ENCODE data around the gene SPESP1. TPM values are rescaled to one million over a fixed set of nuclear protein-coding genes. Genes with fewer than 3 reads are reported as not detected.

The SPESP1 gene
- total and polyA plus RNA-seq, 2 donors (not counting 1 experiment from before 2014, with no cell fraction given) = 0.13 to 1.1 TPM

GRCh38 chr15:68896178-68896577 lies 34.1 kb upstream of the SPESP1 start:
- POLR2A ChIA-PET = no interaction called here
- CTCF ChIA-PET = interaction anchor here (1.3 kb wide), 2 partner anchors 29 to 346 kb away, joined by 3 to 4 read pairs; no protein-coding TSS in a partner anchor
- Mint-ChIP-seq H3K4me3 (no peak overlapping the region), H3K27ac (no peak overlapping the region), H3K4me1 (no peaks in the 10 kb centered on the region), H3K27me3 (peaks cover 52% of the 10 kb centered on the region), H3K9me3 (ENCODE audit: insufficient read depth) (no peaks in the 10 kb centered on the region)
- Histone ChIP-seq H3K36me3 (replicated peaks in 1 of 2; ENCODE audit: control extremely low read depth in 1 of 2, control insufficient read depth in 1 of 2, extremely low read depth in 1 of 2, insufficient read depth in 2 of 2, low read length in 1 of 2) (no peaks in the 10 kb centered on the region), H3K9me3 (ENCODE audit: control extremely low read depth in 1 of 3, control insufficient read depth in 2 of 3, insufficient read depth in 1 of 3, low read length in 2 of 3) (no peaks in the 10 kb centered on the region), H2AFZ (ENCODE audit: insufficient read depth, low read depth, low read length, poor library complexity, severe bottlenecking) (no peak overlapping the region), H3K4me2 (replicated peaks; ENCODE audit: low read depth, low read length, poor library complexity, severe bottlenecking) (no peak overlapping the region), H3K4me1 (ENCODE audit: control insufficient read depth in 2 of 2, insufficient read depth in 2 of 2, low read length in 2 of 2) (no peaks in the 10 kb centered on the region), H3K27me3 (replicated peaks in 1 of 4; ENCODE audit: control extremely low read depth in 1 of 4, control insufficient read depth in 3 of 4, insufficient read depth in 4 of 4, low read length in 3 of 4) (no peaks in the 10 kb centered on the region), H3K9ac (ENCODE audit: low read length) (no peak overlapping the region), H3K79me2 (ENCODE audit: control insufficient read depth, insufficient read depth, low read length) (no peaks in the 10 kb centered on the region), H3K4me3 (ENCODE audit: control extremely low read depth in 1 of 5, extremely low read depth in 1 of 5, insufficient read depth in 1 of 5, low read depth in 2 of 5, low read length in 4 of 5) (no peak overlapping the region), H3K27ac (ENCODE audit: low read length in 2 of 2) (no peak overlapping the region), H4K20me1 (ENCODE audit: control insufficient read depth, insufficient read depth, low read length, poor library complexity, severe bottlenecking) (no peaks in the 10 kb centered on the region)
- TF ChIP-seq EZH2 (IDR thresholded peaks at IDR 0.05; ENCODE audit: borderline replicate concordance, insufficient read depth, low read depth, low read length, poor library complexity, severe bottlenecking) (no peak), CTCF (IDR thresholded peaks at IDR 0.05) (no peak)
- intact Hi-C loops (cut with micrococcal nuclease) = no loop called here
- DNase-seq (no peak), ATAC-seq (ENCODE audit: low read depth) (no peak)

GRCh38 chr15:68897016-68897415 lies 33.3 kb upstream of the SPESP1 start:
- no peak overlapping the region for H3K9ac ChIP-seq (ENCODE audit: low read length)
- TF ChIP-seq CTCF (IDR thresholded peaks at IDR 0.05) (no peak), EZH2 (IDR thresholded peaks at IDR 0.05; ENCODE audit: borderline replicate concordance, insufficient read depth, low read depth, low read length, poor library complexity, severe bottlenecking) (no peak)
- intact Hi-C loops (cut with micrococcal nuclease) = no loop called here
- Mint-ChIP-seq H3K4me3 (no peak overlapping the region), H3K9me3 (ENCODE audit: insufficient read depth) (no peaks in the 10 kb centered on the region), H3K4me1 (no peaks in the 10 kb centered on the region), H3K27ac (no peak overlapping the region), H3K27me3 (peaks cover 46% of the 10 kb centered on the region)
- CTCF ChIA-PET = interaction anchor here (1.3 kb wide), 2 partner anchors 28 to 347 kb away, joined by 3 to 4 read pairs; no protein-coding TSS in a partner anchor
- H3K4me2 ChIP-seq (replicated peaks; ENCODE audit: low read depth, low read length, poor library complexity, severe bottlenecking) = no peak overlapping the region
- no CpG with 5 or more reads among the region's 1 CpG for WGBS (ENCODE audit: insufficient coverage)
- no peaks in the 10 kb centered on the region for H3K4me1 ChIP-seq (ENCODE audit: control insufficient read depth in 2 of 2, insufficient read depth in 2 of 2, low read length in 2 of 2)
- no peaks in the 10 kb centered on the region for H3K9me3 ChIP-seq (ENCODE audit: control extremely low read depth in 1 of 3, control insufficient read depth in 2 of 3, insufficient read depth in 1 of 3, low read length in 2 of 3)
- H3K27me3 ChIP-seq (replicated peaks in 1 of 4; ENCODE audit: control extremely low read depth in 1 of 4, control insufficient read depth in 3 of 4, insufficient read depth in 4 of 4, low read length in 3 of 4) = no peaks in the 10 kb centered on the region
- no peaks in the 10 kb centered on the region for H4K20me1 ChIP-seq (ENCODE audit: control insufficient read depth, insufficient read depth, low read length, poor library complexity, severe bottlenecking)
- ATAC-seq (ENCODE audit: low read depth) (no peak), DNase-seq (no peak)
- H2AFZ ChIP-seq (ENCODE audit: insufficient read depth, low read depth, low read length, poor library complexity, severe bottlenecking) = no peak overlapping the region
- H3K27ac ChIP-seq (ENCODE audit: low read length in 2 of 2) = no peak overlapping the region
- H3K36me3 ChIP-seq (replicated peaks in 1 of 2; ENCODE audit: control extremely low read depth in 1 of 2, control insufficient read depth in 1 of 2, extremely low read depth in 1 of 2, insufficient read depth in 2 of 2, low read length in 1 of 2) = no peaks in the 10 kb centered on the region
- POLR2A ChIA-PET = no interaction called here
- no peaks in the 10 kb centered on the region for H3K79me2 ChIP-seq (ENCODE audit: control insufficient read depth, insufficient read depth, low read length)
- no peak overlapping the region for H3K4me3 ChIP-seq (ENCODE audit: control extremely low read depth in 1 of 5, extremely low read depth in 1 of 5, insufficient read depth in 1 of 5, low read depth in 2 of 5, low read length in 4 of 5)

Data from B cell (primary cell).